HG02973 (cell line): ENCODE results near the gene ANKRD12.
"Not testable (repeated sequence)": the region's sequence is repeated elsewhere in the genome, so short reads cannot be mapped to it uniquely, and the experiment has no call there.

Experiments
- ATAC-seq: cut with Tn5 transposase; IDR thresholded peaks from one replicate; pipeline ENCODE4 v1.9.1; 2021; ENCODE audit warnings: moderate library complexity; ENCODE audit not compliant: unreplicated experiment

ANKRD12 gene

GRCh38 chr18:9223356-9223755, 86.8 kb downstream of the ANKRD12 start:
- ATAC-seq, result no peak

- no peak for ATAC-seq
Observed at GRCh38 chr18:9226463-9226862, 89.9 kb downstream of the ANKRD12 start.

- ATAC-seq, result no peak
Observed at GRCh38 chr18:9231852-9232486, 95.4 kb downstream of the ANKRD12 start.

GRCh38 chr18:9232977-9233376, 96.4 kb downstream of the ANKRD12 start:
- no peak for ATAC-seq

GRCh38 chr18:9233771-9234440, 97.3 kb downstream of the ANKRD12 start:
- no peak for ATAC-seq

- ATAC-seq, result no peak
Observed at GRCh38 chr18:9234528-9234927, 97.9 kb downstream of the ANKRD12 start.

GRCh38 chr18:9237981-9238380, 101.4 kb downstream of the ANKRD12 start:
- no peak for ATAC-seq

GRCh38 chr18:9239720-9240119, 103.1 kb downstream of the ANKRD12 start:
- ATAC-seq, result no peak

GRCh38 chr18:9240270-9240669, 103.7 kb downstream of the ANKRD12 start:
- ATAC-seq, result no peak

GRCh38 chr18:9243029-9243428, 106.4 kb downstream of the ANKRD12 start:
- no peak for ATAC-seq

- no peak for ATAC-seq
Observed at GRCh38 chr18:9244376-9244775, 107.8 kb downstream of the ANKRD12 start.

GRCh38 chr18:9248661-9249060, 112.1 kb downstream of the ANKRD12 start:
- no peak for ATAC-seq

GRCh38 chr18:9249254-9249653, 112.7 kb downstream of the ANKRD12 start:
- ATAC-seq, result no peak

GRCh38 chr18:9259173-9259572, 122.6 kb downstream of the ANKRD12 start:
- no peak for ATAC-seq

- no peak for ATAC-seq
Observed at GRCh38 chr18:9260388-9261380, 124.1 kb downstream of the ANKRD12 start.

GRCh38 chr18:9263264-9263663, 126.7 kb downstream of the ANKRD12 start:
- ATAC-seq, result no peak

GRCh38 chr18:9264797-9265196, 128.2 kb downstream of the ANKRD12 start:
- not testable (repeated sequence) for ATAC-seq

- ATAC-seq, result no peak
Observed at GRCh38 chr18:9273221-9273620, 136.6 kb downstream of the ANKRD12 start.

- no peak for ATAC-seq
Observed at GRCh38 chr18:9275890-9276289, 139.3 kb downstream of the ANKRD12 start.

GRCh38 chr18:9278028-9278427, 141.4 kb downstream of the ANKRD12 start:
- no peak for ATAC-seq

- ATAC-seq, result no peak
Observed at GRCh38 chr18:9280849-9281248, 144.3 kb downstream of the ANKRD12 start.

GRCh38 chr18:9281780-9282179, 145.2 kb downstream of the ANKRD12 start:
- ATAC-seq, result no peak
